K562 (cell line): ENCODE results near the gene GLRA2. TPM values are rescaled to one million over a fixed set of nuclear protein-coding genes. Genes with fewer than 3 reads are reported as not detected.

ENCODE experiments used
- ATAC-seq: fragments of 200-7000 bp; cut with Tn5 transposase; 3 replicates; pipeline ENCODE4 v1.9.1; 2020; ENCODE audit warnings: moderate library complexity
- BruUV-seq: library from RNA; stranded (reverse); fragments of 400-500 nt; replicated peaks from 2 replicates; lab custom pipeline; 2021; lab: Mats Ljungman, UMichigan
- CTCF ChIA-PET: fragments of 300-600 bp; formaldehyde crosslinking; extraction: SDS; loops from one replicate; lab custom pipeline; 2021; ENCODE audit warnings: low intra/inter-chr PET ratio; lab: Yijun Ruan, JAX
- POLR2A ChIA-PET: fragments of 300-600, 350-650 bp; sonication (Branson Sonifier 250); formaldehyde crosslinking; extraction: SDS; loops from one replicate; lab custom pipeline; 2021; ENCODE audit warnings: antibody characterized with exemption, inconsistent platforms; lab: Yijun Ruan, JAX
- DNase-seq, 4 experiments: peaks; one replicate each; pipeline versions ENCODE4 v3.0.0 to v3.0.0-alpha.2; 2011 to 2018; ENCODE audit warnings: low spot score in 3 of 4, mixed read lengths in 3 of 4; ENCODE audit errors: extremely low read depth in 1 of 4
- FAIRE-seq: peaks from 2 replicates; lab custom pipeline; 2011; peaks lifted over from hg19 to GRCh38; lab: Jason Lieb, UNC
- H2AFZ ChIP-seq: 2 replicates; pipeline ENCODE4 v1.6.0; 2011; ENCODE audit warnings: low read depth, low read length, control low read depth, inconsistent platforms
- H3K27ac ChIP-seq: fragments of 200-600 bp; 3 replicates; pipeline ENCODE4 v1.8.0; 2011; ENCODE audit warnings: low read depth, mild to moderate bottlenecking, control low read depth, inconsistent platforms, low read length, moderate library complexity, mixed read lengths; ENCODE audit errors: extremely low read depth
- H3K27me3 ChIP-seq, 2 experiments: fragments of 300-600 bp in 1 of 2; 2 replicates in 1 of 2; 3 replicates in 1 of 2; pipeline versions ENCODE4 v1.6.0 to v1.8.0; 2011; ENCODE audit warnings: inconsistent platforms in 2 of 2, low read length in 2 of 2, mild to moderate bottlenecking in 1 of 2, mixed read lengths in 1 of 2, moderate library complexity in 1 of 2; ENCODE audit not compliant: control insufficient read depth in 2 of 2, insufficient read depth in 2 of 2
- H3K36me3 ChIP-seq: fragments of 300-600 bp; 3 replicates; pipeline ENCODE4 v1.8.0; 2011; ENCODE audit warnings: mild to moderate bottlenecking, low read length, inconsistent platforms; ENCODE audit not compliant: control insufficient read depth, insufficient read depth
- H3K4me1 ChIP-seq, 2 experiments: fragments of 200-600 bp in 1 of 2; replicated peaks in 1 of 2; 2 replicates in 1 of 2; 3 replicates in 1 of 2; pipeline versions ENCODE4 v1.5.1 to v1.8.0; 2011; ENCODE audit warnings: inconsistent platforms in 2 of 2, low read length in 2 of 2, mild to moderate bottlenecking in 1 of 2, mixed read lengths in 1 of 2, moderate library complexity in 1 of 2; ENCODE audit not compliant: control insufficient read depth in 2 of 2, insufficient read depth in 2 of 2
- H3K4me2 ChIP-seq: 2 replicates; pipeline ENCODE4 v1.6.1; 2011; ENCODE audit warnings: low read length, control low read depth, inconsistent platforms, mixed read lengths; ENCODE audit not compliant: insufficient read depth
- H3K4me3 ChIP-seq: fragments of 200-600 bp; sonication (generic), shearing (Covaris generic); 2 replicates; pipeline ENCODE4 v1.5.1; 2016; ENCODE audit warnings: control low read depth, inconsistent platforms
- H3K79me2 ChIP-seq: fragments of 200-600 bp; 3 replicates; pipeline ENCODE4 v1.8.0; 2011; ENCODE audit warnings: low read length, inconsistent platforms; ENCODE audit not compliant: control insufficient read depth, insufficient read depth
- H3K9ac ChIP-seq, 2 experiments: 2 replicates each; pipeline versions ENCODE4 v1.6.0 to v1.6.1; 2011; ENCODE audit warnings: low read depth in 2 of 2, low read length in 2 of 2, control low read depth in 1 of 2, inconsistent platforms in 1 of 2, mild to moderate bottlenecking in 1 of 2, mixed read lengths in 1 of 2; ENCODE audit not compliant: insufficient read depth in 1 of 2
- H3K9me1 ChIP-seq: one replicate; pipeline ENCODE4 v1.6.0; 2011; ENCODE audit warnings: inconsistent platforms, mild to moderate bottlenecking, low read length, moderate library complexity; ENCODE audit not compliant: control insufficient read depth, insufficient read depth
- H3K9me3 ChIP-seq: replicated peaks from 2 replicates; pipeline ENCODE4 v1.5.1; 2011; ENCODE audit warnings: low read depth, low read length, inconsistent platforms; ENCODE audit not compliant: control insufficient read depth, insufficient read depth
- H4K20me1 ChIP-seq: replicated peaks from 2 replicates; pipeline ENCODE4 v1.6.1; 2011; ENCODE audit warnings: low read length, inconsistent platforms, mixed read lengths; ENCODE audit not compliant: control insufficient read depth, insufficient read depth
- ARID1B ChIP-seq: fragments of 450-650 bp; IDR thresholded peaks from 2 replicates; pipeline ENCODE4 v1.6.1; 2016; ENCODE audit warnings: antibody characterized with exemption, mild to moderate bottlenecking, inconsistent platforms
- ETS2 ChIP-seq: IDR thresholded peaks from 2 replicates; pipeline ENCODE4 v1.6.1; 2016; ENCODE audit warnings: borderline replicate concordance, missing genetic modification characterization, mild to moderate bottlenecking, moderate library complexity, missing compliant biosample characterization; ENCODE audit not compliant: poor library complexity, severe bottlenecking
- FIP1L1 ChIP-seq: fragments of 200-400 bp; formaldehyde crosslinking; IDR thresholded peaks from 2 replicates; pipeline ENCODE4 v1.6.1; 2018; ENCODE audit warnings: mild to moderate bottlenecking, low read depth, low read length; ENCODE audit not compliant: poor library complexity, severe bottlenecking
- ID3 ChIP-seq, 2 experiments: fragments of 250-450 bp in 1 of 2; fragments of 450-650 bp in 1 of 2; sonication (Bioruptor Pico) in 1 of 2; IDR thresholded peaks; 2 replicates each; pipeline versions ENCODE4 v1.6.1 to v1.8.0; 2016 to 2021; ENCODE audit warnings: mild to moderate bottlenecking in 2 of 2, moderate library complexity in 2 of 2, missing compliant biosample characterization in 1 of 2, missing genetic modification characterization in 1 of 2
- MBD2 ChIP-seq: sonication (generic); IDR thresholded peaks from 2 replicates; pipeline ENCODE4 v1.6.1; 2016; ENCODE audit warnings: low read depth, borderline replicate concordance
- PCBP2 ChIP-seq: fragments of 200-400 bp; formaldehyde crosslinking; IDR thresholded peaks from 2 replicates; pipeline ENCODE4 v1.6.1; 2018; ENCODE audit warnings: low read length, low read depth, mild to moderate bottlenecking, moderate library complexity; ENCODE audit not compliant: poor library complexity, severe bottlenecking
- PRDM10 ChIP-seq: fragments of 450-650 bp; IDR thresholded peaks from 2 replicates; pipeline ENCODE4 v1.6.1; 2018; ENCODE audit not compliant: partially characterized antibody
- ZNF124 ChIP-seq: sonication (generic); formaldehyde crosslinking; IDR thresholded peaks from 2 replicates; pipeline ENCODE4 v1.8.1; 2022; ENCODE audit warnings: missing genetic modification reagents
- ZNF436 ChIP-seq: fragments of 250-450, 450-650 bp; sonication (Bioruptor Pico); formaldehyde crosslinking; IDR thresholded peaks from 2 replicates; pipeline ENCODE4 v1.7.0; 2020; ENCODE audit warnings: mild to moderate bottlenecking
- WGBS: fragments of 100-300 bp; shearing (Covaris generic); methylation state at CpG from one replicate; pipeline ENCODE4 v1.1.6; 2016; ENCODE audit warnings: low coverage, mixed read lengths; ENCODE audit not compliant: insufficient coverage; ENCODE audit errors: missing lambda C conversion rate; 5-methylcytosine and 5-hydroxymethylcytosine counted together
- in situ Hi-C: fragments of 300-500 bp; cut with MboI; formaldehyde crosslinking; loops from 4 replicates; pipeline ENCODE4 v1.15.0; 2018; ENCODE audit warnings: inconsistent platforms, mixed read lengths
- intact Hi-C: fragments of 100-400 bp; cut with micrococcal nuclease; formaldehyde crosslinking; loops from 2 replicates; pipeline ENCODE4 v1.14.2; 2022
- polyA plus RNA-seq, 8 experiments: library from polyadenylated mRNA; depleted of rRNA in 4 of 8; stranded (reverse) in 5 of 8; unstranded in 3 of 8; fragments of >200 nt; fragmentation: Nextera tagmentation in 2 of 8; fragmentation: Illumina TruSeq in 1 of 8; extraction: Ambion mirVana in 2 of 8; extraction: Trizol in 1 of 8; gene quantifications; 2 replicates each; pipeline versions ENCODE4 v1.2.1 to v1.2.3, GENCODE V29; 2011 to 2014; ENCODE audit warnings: inconsistent platforms in 1 of 8, missing spikeins in 1 of 8
- total RNA-seq, 7 experiments: library from RNA; depleted of rRNA in 6 of 7; stranded (reverse); fragments of >200 nt in 6 of 7; fragmentation: Illumina TruSeq in 2 of 7; extraction: Trizol in 2 of 7; gene quantifications; 2 replicates each; pipeline versions ENCODE4 v1.2.1 to v1.2.3, GENCODE V29; 2011 to 2021; ENCODE audit warnings: low replicate concordance in 1 of 7
- TF ChIP-seq, protein P1 (sequence below): fragments of 250-450 bp; sonication (Bioruptor Pico); IDR thresholded peaks from 2 replicates; pipeline ENCODE4 v1.8.0; 2021; ENCODE audit warnings: borderline replicate concordance, mild to moderate bottlenecking, moderate library complexity; ENCODE audit not compliant: poor library complexity, severe bottlenecking

GLRA2 gene
- total and polyA plus RNA-seq, 9 of the 15 experiments (the other 6 are each of a cell fraction or from before 2014, with no cell fraction given) = not detected

DNA sequence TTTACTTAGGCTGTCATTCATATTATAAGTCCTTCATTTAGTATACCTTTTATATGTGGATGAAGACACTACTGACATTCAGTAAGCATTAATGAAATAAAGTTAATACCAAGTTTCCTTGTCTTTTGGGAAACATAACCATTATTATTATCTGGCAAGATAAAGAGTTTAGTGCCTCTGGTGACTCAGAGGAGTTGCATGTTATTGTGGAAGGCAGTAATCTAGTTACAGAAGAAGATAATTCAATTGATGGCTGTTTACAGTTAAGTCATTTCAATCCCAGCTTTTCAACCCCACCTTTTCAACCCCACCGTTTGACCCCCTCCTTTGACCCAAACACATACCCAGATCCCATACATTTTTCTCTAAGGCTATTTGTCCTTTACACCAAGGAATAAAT lies 199.7 kb downstream of the GLRA2 start:
- no TSS peak for BruUV-seq
- intact Hi-C loops = no loop called here
- no peak overlapping the region for H3K9ac ChIP-seq
- CTCF ChIA-PET = no interaction called here
- ATAC-seq (no peak), FAIRE-seq (no peak), DNase-seq (no peak)
- H3K4me1 ChIP-seq = no peaks in the 10 kb centered on the region
- H4K20me1 ChIP-seq = no peaks in the 10 kb centered on the region
- no peaks in the 10 kb centered on the region for H3K9me1 ChIP-seq
- WGBS = 0% methylated on average over 1 of the region's 1 CpG
- H3K4me3 ChIP-seq = no peak overlapping the region
- H3K9me3 ChIP-seq = no peaks in the 10 kb centered on the region
- no peaks in the 10 kb centered on the region for H3K79me2 ChIP-seq
- POLR2A ChIA-PET = no interaction called here
- H3K36me3 ChIP-seq = no peaks in the 10 kb centered on the region
- H3K27me3 ChIP-seq = no peaks in the 10 kb centered on the region
- no peak overlapping the region for H3K4me2 ChIP-seq
- H2AFZ ChIP-seq = no peak overlapping the region
- no peak for TF ChIP-seq ZNF436 (CRISPR knock-in tag)
- no peak for TF ChIP-seq PRDM10
- TF ChIP-seq PCBP2 = no peak
- TF ChIP-seq ARID1B = no peak
- no peak for TF ChIP-seq ID3 (CRISPR knock-in tag; IDR thresholded peaks at IDR 0.05)
- no peak for TF ChIP-seq ID3 (tag; IDR thresholded peaks at IDR 0.05)
- no peak for TF ChIP-seq ZNF124 (CRISPR knock-in tag)
- TF ChIP-seq ETS2 (tag) = no peak
- no peak for TF ChIP-seq MBD2
- no peak for TF ChIP-seq FIP1L1
- TF ChIP-seq, protein P1, sequence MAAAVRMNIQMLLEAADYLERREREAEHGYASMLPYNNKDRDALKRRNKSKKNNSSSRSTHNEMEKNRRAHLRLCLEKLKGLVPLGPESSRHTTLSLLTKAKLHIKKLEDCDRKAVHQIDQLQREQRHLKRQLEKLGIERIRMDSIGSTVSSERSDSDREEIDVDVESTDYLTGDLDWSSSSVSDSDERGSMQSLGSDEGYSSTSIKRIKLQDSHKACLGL (CRISPR knock-in tag) = no peak
- TF ChIP-seq, all 486 proteins: peak for 0
- in situ Hi-C loops = no loop called here
- H3K27ac ChIP-seq = no peak overlapping the region
